NOMO-1 (cell line): Measurements from ENCODE around the gene NPY.
"Not testable (repeated sequence)": the region's sequence is repeated elsewhere in the genome, so short reads cannot be mapped to it uniquely, and the experiment has no call there.

ENCODE experiments used
- DNase-seq, 2 experiments: peaks; one replicate each; lab custom pipeline; 2025; ENCODE audit not compliant: unreplicated experiment in 2 of 2; lab: John Stamatoyannopoulos, UW

NPY gene

DNA sequence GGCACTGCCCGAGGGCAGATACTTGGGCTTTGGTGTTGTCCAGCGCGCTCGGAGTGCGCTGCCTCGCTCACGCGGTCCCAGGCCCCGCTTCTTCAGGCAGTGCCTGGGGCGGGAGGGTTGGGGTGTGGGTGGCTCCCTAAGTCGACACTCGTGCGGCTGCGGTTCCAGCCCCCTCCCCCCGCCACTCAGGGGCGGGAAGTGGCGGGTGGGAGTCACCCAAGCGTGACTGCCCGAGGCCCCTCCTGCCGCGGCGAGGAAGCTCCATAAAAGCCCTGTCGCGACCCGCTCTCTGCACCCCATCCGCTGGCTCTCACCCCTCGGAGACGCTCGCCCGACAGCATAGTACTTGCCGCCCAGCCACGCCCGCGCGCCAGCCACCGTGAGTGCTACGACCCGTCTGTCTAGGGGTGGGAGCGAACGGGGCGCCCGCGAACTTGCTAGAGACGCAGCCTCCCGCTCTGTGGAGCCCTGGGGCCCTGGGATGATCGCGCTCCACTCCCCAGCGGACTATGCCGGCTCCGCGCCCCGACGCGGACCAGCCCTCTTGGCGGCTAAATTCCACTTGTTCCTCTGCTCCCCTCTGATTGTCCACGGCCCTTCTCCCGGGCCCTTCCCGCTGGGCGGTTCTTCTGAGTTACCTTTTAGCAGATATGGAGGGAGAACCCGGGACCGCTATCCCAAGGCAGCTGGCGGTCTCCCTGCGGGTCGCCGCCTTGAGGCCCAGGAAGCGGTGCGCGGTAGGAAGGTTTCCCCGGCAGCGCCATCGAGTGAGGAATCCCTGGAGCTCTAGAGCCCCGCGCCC lies at the start of gene NPY:
NPY (plus strand) TSS at position 294 of the 802 bp plus-strand sequence. CDS start 1,051 bp downstream, outside the sequence.
- no peak for DNase-seq

DNA sequence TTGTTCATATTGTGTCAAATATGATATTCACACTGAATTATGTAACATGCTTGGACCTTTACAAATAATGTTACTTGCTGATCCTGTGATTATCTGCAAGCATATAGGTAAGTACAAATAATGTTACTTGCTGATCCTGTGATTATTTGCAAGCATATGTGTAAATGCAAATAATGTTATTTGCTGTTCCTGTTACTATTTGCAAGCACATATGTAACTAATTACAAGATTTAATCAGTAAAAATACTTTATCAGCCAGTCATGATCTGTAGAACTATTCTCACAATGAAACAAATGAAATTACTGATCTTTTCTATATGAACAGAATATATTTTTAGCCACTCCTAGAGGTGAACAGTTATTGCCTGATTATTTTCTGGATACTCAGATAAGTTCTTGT lies 44.7 kb upstream of the NPY start:
- no peak for DNase-seq

DNA sequence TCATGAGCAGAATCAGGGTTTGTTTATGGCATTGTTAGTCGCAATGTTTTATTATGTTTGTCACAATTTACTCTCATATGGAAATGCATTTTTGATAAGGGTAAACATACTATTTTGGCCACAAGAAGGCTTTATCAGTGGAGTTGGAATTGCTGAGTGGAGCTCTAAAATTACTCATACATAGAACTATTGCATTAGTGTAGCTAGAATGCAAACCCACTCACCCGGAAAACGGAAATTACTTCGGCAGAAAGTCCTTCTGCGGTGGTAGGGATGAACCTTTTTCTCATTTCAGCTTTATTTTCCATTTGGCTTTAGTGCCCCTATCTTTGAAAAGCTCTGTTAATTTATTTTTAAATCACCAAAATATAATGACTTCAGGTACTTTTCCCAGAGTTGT lies 42.8 kb upstream of the NPY start:
- DNase-seq, result no peak

DNA sequence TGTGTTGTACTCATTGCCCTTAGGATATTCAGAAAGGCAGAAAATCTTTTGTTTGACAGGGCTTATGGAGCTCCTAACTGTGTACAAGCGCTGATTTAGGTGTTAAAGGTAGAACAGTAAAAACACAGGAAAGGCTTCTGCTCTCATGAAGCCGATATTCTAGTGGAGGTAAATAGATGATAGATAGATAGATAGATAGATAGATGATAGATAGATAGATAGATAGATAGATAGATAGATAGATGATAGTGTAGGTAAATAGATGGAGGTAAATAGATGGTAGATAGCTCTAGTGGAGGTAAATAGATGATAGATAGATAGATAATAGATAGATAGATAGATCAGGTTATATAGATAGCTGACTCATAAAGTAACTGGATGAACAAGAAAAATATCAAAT lies 39.4 kb upstream of the NPY start:
- DNase-seq, result no peak

DNA sequence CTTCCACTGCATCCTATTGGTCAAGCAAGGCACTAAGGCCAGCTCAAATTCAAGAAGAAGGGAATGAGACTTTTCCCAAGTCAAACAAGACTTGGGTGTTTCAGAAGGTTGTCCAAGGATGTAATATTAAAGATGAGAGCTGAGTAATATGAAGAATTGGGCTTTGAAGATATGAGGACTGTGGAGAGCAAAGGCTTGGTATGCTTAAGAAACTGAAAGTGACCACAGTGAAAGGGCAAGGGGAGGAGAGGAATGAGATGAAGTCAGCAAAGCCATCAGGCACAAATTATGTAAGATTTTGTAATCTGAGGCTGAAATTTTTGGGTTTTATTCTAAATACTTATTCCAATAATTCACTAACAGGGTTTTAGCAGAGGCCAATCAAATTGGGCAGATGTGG lies 38.6 kb upstream of the NPY start:
- DNase-seq, result no peak

DNA sequence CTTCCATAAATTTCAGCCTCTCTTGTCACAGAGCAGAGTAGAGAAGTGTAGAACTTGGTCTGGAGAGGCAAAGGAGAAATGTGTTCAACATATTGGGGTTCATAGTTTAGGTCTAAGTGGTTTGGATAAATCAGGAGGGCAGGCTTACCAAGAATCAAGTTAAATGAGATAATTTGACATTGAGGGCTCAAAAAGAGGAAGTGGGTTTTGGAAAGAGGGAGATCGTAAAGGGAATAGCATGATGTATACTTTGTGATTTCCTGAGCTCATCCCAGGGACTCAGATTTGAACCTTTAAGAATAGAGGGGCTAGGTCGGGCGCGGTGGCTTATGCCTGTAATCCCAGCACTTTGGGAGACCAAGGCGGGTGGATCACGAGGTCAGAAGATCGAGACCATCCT lies 34.7 kb upstream of the NPY start:
- DNase-seq, result no peak

DNA sequence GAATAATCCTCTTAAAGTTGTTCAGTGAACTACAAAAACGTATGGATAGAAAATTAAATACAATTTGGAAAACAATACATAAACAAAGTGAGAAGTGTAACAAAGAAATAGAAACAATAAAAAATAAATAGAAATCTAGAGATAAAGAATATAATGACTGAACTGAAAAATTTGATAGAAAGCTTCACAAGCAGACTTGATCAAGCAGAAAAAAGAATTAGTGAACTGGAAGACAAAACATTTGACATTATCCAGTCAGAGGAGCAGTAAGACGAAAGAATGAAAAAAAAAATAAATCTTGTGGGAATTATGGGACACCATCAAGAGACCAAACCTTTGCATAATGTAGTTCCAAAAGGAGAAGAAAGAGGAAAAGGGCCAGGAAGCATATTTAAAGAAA lies 32.4 kb upstream of the NPY start:
- DNase-seq, result no peak

DNA sequence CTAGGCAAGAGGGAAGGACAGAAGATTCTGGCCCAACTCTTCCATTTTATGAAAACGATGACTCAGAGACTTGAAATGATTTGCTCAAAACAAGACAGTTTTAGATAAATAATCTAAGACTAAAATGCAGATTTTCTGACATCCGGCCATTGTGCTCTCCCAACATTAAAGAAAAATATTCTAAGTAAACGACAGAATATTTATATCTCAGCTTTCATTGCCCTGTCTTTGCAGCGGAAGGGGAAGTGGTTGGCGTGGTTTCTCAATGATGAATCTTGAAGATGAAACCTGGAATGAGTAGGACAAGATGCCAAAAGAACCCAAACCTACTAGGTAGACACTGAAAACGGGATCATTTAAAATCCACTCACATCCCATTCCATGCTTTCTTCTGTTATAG lies 28.9 kb upstream of the NPY start:
- DNase-seq, result peak in 1 of 2 experiments; percentile 61

DNA sequence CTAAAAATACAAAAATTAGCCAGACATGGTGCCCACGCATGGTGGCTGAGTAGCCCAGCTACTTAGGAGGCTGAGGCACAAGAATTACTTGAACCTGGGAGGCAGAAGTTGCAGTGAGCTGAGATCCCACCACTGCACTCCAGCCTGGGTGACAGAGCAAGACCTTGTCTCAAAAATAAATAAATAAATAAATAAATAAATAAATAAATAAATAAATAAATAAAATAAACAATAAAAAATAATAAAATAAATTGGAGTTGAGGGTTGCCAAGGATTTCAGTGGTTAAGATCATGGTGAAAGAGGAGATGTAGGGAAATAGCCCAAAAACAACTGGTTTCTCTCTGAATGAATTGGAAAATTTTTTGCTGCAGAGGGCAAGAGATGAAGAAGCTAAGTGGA lies 25.7 kb upstream of the NPY start:
- DNase-seq, result not testable (repeated sequence)

DNA sequence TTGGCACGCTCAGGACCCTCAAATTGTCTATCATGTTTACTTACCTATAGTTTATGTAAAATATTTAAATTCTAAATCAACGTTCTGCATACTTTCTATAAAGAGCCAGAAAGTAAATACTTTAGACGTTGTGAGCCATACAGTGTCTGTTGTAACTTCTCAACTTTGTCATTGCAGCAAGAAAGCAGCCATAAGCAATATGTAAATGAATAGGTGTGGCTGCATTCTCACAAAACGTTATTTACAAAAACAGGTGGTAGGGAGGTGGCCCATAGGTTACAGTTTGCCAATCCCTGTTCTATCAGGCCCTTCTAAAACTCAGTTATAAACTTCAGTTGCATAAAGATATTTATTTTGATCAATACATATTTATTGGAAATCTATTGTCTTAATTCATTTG lies 12.1 kb upstream of the NPY start:
- DNase-seq, result no peak

DNA sequence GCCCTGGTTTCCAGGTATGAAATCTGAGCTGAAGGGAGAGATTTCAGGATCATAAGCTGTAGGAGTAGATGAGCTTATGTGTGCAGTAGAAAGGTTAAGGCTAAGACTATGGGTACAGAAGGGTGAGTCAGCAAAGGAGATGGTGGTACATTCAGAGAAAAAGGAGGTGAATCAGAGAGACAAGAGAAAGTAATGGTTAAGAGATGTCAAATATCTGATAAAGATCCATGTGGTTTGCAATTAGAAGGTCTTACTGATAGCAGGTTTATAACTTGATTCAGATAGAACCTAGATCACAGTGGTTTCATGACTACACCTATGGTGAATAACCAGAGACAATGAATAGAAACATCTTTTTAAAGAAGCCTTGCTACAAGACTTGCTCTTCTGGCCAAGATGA lies 4.5 kb upstream of the NPY start:
- no peak for DNase-seq

DNA sequence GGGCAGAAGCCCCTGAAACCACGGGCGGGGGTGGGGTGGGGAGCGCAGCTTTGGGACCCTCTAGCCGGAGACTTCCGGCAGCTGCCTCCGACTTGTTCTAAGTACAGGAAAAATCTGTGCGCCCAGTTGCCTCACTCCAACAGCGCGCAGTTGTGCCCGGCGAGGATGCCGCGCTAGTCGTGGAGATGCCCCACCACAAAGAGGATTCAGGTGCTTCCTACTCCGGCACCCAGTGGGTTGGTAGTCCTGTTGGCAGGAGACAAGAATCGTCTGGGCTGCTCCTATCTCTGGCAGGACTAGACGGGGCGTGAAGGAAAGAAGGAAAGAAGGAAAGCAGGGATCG lies 465 bp upstream of the NPY start:
- no peak for DNase-seq

DNA sequence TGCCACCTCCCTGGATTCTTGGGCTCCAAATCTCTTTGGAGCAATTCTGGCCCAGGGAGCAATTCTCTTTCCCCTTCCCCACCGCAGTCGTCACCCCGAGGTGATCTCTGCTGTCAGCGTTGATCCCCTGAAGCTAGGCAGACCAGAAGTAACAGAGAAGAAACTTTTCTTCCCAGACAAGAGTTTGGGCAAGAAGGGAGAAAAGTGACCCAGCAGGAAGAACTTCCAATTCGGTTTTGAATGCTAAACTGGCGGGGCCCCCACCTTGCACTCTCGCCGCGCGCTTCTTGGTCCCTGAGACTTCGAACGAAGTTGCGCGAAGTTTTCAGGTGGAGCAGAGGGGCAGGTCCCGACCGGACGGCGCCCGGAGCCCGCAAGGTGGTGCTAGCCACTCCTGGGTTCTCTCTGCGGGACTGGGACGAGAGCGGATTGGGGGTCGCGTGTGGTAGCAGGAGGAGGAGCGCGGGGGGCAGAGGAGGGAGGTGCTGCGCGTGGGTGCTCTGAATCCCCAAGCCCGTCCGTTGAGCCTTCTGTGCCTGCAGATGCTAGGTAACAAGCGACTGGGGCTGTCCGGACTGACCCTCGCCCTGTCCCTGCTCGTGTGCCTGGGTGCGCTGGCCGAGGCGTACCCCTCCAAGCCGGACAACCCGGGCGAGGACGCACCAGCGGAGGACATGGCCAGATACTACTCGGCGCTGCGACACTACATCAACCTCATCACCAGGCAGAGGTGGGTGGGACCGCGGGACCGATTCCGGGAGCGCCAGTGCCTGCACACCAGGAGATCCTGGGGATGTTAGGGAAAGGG lies 913 bp downstream of the NPY start:
- DNase-seq, result no peak

DNA sequence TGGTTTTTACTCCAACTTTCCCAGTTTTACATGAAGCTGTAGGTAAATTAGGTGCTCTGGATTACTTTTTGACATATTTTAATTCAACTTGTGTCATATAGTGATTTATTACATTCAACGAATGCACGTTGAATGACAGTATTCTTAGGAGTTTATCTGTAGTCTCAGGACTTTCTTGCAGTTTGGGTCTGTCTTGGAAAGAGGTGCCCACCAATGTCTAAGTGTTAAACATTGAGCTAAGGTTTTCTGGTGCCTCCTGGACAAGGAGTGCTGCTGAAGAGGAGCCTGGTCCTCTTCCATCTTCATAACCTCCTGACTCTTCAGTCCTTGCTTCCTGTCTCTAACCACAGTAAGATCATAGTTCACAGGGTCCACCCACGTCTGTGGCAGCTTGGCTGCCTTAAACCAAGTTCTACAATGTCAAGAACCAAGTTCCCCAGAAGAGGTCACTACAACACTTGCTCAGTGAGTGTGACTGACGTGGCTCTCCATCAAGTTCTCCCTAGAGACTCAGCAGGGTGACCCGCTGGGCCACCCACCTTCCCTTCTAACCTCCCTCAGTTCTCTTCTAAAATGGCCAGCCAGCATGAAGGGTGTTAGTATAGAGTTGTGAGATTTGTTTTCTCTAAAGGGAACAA lies 6.1 kb downstream of the NPY start:
- DNase-seq, result peak; percentile 26 to 31

DNA sequence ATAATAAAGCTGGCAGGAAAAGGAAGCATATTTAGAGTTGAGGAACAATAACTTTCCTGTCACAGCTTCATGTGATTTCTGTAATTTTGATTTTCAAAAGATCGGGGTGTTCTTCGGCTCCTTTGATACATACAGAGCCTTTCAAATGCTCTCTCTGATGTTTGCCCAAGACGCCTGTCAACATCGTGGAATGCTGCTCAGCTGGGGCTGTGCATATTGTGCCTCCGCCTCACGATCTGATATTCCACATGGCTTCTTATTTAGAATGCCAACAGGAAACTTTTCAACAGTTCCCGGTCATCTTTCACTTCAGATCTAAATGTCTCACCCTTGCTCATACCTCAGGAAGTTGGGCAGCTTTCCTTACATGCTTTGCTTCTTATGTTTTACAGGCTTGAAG lies 7.3 kb downstream of the NPY start:
- no peak for DNase-seq

DNA sequence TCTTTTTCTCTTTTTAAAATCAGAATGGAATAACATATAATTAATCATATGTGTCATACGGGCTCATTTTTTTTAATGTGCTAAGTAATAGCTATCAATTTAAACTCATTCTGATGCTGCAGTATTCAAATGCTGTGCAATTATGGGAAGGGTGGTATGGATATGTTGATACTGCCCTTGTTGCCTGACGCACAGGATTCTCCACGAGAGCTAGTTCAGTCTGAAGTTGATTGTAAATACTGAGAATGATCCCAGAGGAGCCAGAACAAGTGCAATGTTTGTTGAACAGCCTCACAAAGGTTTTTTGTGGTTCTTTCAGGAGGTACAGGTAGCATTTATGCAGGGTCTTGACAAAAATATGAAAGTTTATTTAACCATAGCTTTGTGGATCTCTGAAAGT lies 13.4 kb downstream of the NPY start:
- DNase-seq, result no peak

DNA sequence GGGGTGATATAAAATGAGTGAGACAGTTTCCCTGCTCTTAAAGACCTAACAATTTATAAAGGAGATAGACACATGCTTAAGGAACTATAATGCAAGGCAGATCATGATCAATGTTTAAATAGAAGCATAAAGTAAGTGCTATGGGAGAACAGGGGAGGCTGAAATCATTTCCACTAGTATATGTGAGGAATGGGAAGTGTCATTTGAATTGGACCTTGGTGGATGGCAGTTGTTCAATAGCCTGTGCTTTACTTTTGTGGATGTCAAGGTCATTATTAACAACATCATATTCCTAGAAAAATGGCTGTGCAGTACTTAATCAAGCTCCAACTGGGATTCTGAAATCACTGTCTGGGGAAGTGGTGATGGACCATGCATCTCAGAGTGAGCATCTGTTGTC lies 14.7 kb downstream of the NPY start:
- no peak for DNase-seq

DNA sequence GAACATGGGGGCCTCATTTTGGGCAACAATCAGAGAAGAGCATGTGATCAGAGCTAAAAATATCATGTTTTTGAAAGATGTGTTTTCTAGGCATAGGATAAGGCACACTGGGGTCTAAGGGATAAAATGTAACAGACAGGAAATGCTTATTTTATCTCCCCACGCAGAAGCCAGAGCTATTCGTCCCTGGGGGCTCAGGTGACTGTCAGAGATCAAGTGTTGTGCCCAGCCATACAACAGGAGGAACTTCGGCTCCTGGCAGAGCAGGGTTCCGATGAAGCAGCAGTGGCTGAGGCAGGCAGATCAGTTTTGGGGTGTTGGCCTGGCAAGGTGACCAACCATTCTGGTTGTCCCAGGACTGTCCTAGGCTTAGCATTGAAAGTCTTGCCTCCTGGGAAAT lies 15.2 kb downstream of the NPY start:
- no peak for DNase-seq

DNA sequence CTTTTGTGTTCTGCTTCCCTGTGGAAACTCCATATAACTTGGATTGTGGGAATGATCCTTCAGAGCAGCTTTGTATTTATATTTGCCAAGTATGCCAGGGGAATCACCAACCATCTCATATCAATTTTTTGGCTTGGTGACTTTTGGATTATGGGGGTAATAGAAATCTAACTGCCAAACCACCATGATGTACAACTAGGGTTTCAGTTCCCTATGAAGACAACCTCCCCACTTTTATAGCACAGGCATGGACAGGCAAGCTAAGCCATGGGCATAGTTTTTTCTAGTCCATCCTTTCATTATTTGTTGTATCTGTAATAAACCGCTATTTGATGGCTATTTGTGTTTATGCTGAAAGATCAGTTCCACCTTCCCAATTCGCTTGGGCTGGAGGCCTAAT lies 17.7 kb downstream of the NPY start:
- peak in 1 of 2 experiments; percentile 2 for DNase-seq

DNA sequence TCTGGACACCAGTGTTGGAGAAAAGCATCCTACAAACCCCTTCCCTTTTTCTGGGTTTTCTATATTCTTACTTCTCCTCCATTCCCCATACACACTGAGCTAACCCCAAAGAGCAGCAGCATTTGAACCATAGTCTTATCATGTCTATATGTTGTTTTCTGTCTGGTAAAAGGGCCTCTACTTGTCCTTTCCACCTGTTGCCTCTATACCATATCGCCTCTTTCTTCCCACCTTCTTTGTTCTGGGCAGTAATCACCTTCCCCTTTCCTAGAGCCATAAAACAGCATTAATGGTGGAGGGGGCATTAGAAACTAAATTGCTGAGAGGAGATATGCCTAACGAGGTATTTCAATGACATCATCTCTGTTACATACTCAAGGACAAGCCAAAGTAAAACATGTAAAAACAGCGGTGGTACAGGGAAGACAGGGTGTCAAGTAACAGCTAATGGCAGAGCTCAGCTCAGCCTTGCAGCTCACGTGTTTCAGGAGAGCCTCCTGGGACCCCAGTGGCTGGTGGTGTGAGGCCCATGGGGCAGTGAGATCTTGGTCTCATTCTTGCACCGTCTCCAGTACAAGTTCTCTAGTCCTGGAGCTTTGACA lies 20.6 kb downstream of the NPY start:
- no peak for DNase-seq

DNA sequence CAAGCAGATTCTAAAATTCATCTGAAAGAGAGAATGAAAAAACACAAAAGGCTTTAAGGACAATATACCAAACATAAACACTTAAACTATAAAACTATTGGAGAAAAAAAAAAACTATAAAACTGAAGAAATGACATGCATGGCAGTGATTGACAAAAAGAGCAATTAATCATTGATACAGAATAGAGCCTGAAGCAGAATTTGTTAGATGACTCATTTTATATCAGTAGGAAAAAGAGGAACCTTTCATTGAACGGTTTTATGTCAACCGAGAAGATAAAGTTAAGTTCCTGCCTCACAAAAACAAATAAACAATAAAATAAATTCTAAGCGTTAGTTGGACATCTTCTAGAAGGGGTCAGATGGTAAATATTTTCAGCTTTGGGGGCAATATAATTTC lies 23.3 kb downstream of the NPY start:
- no peak for DNase-seq
